ENCODE measurements around the gene SFTPA1.
"Not testable (repeated sequence)": the region's sequence is repeated elsewhere in the genome, so short reads cannot be mapped to it uniquely, and the experiment has no call there.

The SFTPA1 gene

DNA sequence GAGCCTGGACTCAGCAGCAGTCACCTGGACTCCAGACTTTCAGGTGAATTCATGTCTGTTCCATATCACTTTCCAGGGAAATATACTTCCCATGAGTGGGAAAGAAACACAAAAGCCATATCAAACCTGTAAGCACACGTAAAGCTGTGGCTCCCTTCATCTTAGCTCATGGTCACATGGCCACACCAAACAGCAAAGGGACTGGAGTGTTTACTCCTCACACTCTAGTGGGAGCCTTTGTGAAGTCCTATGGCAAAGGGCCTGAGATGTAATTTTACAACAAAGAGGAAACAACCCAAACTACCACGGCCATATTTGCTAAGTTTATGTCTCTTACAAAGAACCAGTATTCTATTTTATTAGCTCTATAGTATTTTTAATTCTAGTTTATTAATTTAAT lies 16.3 kb downstream of the SFTPA1 start:
- Histone ChIP-seq H3K27me3 (ENCODE audit: insufficient read depth, low read length) (no peaks in the 10 kb centered on the region), H3K9me3 (ENCODE audit: low read length) (no peaks in the 10 kb centered on the region), H2AFZ (ENCODE audit: low read depth, low read length) (no peak overlapping the region), H3K4me1 (ENCODE audit: insufficient read depth, low read length) (no peaks in the 10 kb centered on the region), H3K4me3 (ENCODE audit: low read length) (no peak overlapping the region), H3K36me3 (ENCODE audit: insufficient read depth, low read length) (no peaks in the 10 kb centered on the region)

GRCh38 chr10:79628083-79628482 lies 17.3 kb downstream of the SFTPA1 start:
- no peak overlapping the region for H3K4me3 ChIP-seq (ENCODE audit: low read length)
- no peak overlapping the region for H2AFZ ChIP-seq (ENCODE audit: low read depth, low read length)
- H3K36me3 ChIP-seq (ENCODE audit: insufficient read depth, low read length): no peaks in the 10 kb centered on the region
- no peaks in the 10 kb centered on the region for H3K9me3 ChIP-seq (ENCODE audit: low read length)
- no peaks in the 10 kb centered on the region for H3K27me3 ChIP-seq (ENCODE audit: insufficient read depth, low read length)
- H3K4me1 ChIP-seq (ENCODE audit: insufficient read depth, low read length): no peaks in the 10 kb centered on the region

DNA sequence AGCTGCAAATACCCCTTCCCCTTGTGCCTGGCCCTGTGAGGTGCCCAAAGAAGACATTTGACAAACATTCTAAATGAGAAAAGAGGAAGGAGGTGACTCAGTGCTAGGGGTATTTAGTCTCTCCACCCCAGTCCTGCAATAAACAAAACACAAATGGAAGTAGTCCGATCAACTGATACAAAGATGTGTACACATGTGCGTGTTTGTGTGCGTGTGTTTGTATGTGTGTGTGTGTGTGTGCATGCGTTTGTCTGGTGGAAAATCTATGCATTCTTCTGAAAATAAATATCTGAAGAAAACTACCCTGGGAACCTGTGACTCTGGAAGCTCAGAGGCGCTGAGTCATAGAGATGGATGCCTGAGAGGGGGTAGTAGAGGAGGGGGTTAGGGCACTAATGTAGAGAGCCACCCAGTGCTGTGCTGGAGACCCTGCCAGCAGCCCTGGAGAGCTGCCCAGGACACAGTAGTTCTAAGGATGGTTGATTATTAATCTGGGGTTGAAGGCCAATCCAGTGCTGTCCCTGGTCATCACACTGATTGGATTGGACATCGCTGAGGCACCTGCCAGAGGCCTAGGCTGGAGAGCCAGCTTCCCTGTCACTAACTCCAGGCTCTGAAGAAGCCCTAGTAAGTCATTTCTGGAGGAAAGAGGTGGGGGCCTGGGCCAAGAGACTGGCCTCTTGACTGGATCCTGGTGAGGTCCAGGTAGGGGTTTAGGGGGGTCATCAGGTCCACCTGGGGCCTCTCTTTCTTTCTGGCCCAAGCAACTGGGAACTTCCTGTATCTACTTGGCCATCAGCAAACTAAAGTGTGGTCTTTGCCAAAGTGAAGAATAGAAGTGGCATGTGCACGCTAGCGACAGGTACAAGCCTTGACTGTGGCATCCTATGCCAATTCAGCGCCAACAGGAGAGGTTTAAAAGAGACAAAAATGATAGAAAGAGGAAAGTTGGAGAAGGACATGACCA lies 18.5 kb downstream of the SFTPA1 start:
- H3K4me3 ChIP-seq (ENCODE audit: low read length): no peak overlapping the region
- no peaks in the 10 kb centered on the region for H3K27me3 ChIP-seq (ENCODE audit: insufficient read depth, low read length)
- no peaks in the 10 kb centered on the region for H3K4me1 ChIP-seq (ENCODE audit: insufficient read depth, low read length)
- no peaks in the 10 kb centered on the region for H3K36me3 ChIP-seq (ENCODE audit: insufficient read depth, low read length)
- H2AFZ ChIP-seq (ENCODE audit: low read depth, low read length): no peak overlapping the region
- no peaks in the 10 kb centered on the region for H3K9me3 ChIP-seq (ENCODE audit: low read length)

DNA sequence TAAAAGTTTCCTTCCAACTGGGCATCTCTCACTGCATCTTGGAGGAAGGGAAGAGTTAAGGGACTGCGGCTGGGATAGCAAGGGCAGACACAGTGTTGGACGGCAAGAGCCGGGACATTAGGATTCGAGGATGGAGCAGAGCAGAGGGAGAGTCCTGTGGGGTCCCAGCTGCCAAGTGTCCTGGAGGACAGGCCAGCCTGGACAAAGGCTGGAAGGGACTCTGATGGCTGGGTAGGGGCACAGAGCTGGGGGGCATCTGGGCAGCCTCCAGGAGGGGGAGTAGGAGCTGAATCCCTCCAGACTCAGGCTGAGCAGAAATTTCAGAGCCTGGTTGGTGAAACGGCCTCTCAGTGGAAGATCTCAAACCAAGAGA lies 19.2 kb downstream of the SFTPA1 start:
- H3K9me3 ChIP-seq (ENCODE audit: low read length): no peaks in the 10 kb centered on the region
- no peaks in the 10 kb centered on the region for H3K4me1 ChIP-seq (ENCODE audit: insufficient read depth, low read length)
- H3K4me3 ChIP-seq (ENCODE audit: low read length): no peak overlapping the region
- no peak overlapping the region for H2AFZ ChIP-seq (ENCODE audit: low read depth, low read length)
- no peaks in the 10 kb centered on the region for H3K36me3 ChIP-seq (ENCODE audit: insufficient read depth, low read length)
- H3K27me3 ChIP-seq (ENCODE audit: insufficient read depth, low read length): no peaks in the 10 kb centered on the region

- not testable (repeated sequence) for H3K27me3 ChIP-seq (ENCODE audit: insufficient read depth, low read length); H3K36me3 ChIP-seq (ENCODE audit: insufficient read depth, low read length); H3K4me3 ChIP-seq (ENCODE audit: low read length); H3K9me3 ChIP-seq (ENCODE audit: low read length); H2AFZ ChIP-seq (ENCODE audit: low read depth, low read length); H3K4me1 ChIP-seq (ENCODE audit: insufficient read depth, low read length)
These were observed 26.0 kb downstream of the SFTPA1 start for GRCh38 chr10:79636654-79637199.

GRCh38 chr10:79638318-79638717 lies 27.6 kb downstream of the SFTPA1 start:
- no peak overlapping the region for H2AFZ ChIP-seq (ENCODE audit: low read depth, low read length)
- no peak overlapping the region for H3K4me3 ChIP-seq (ENCODE audit: low read length)

DNA sequence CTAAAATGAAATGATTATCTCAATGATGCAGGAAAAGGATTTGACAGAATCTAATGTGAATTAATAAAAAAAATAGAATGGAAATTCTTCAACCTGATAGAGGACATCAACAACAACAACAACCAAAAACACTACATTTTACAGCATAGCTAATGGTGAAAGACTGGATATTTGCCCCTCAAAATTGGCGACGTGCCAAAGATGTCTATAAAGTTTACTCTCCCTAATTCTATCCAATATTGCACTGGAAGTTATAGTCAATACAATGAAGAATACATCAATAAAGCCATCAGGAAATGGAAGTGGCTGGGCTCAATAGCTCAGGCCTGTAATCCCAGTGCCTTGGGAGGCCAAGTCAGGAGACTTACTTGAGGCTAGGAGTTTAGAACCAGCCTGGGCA lies 42.0 kb downstream of the SFTPA1 start:
- H3K4me3 ChIP-seq (ENCODE audit: low read length); H3K4me1 ChIP-seq (ENCODE audit: insufficient read depth, low read length); H3K9me3 ChIP-seq (ENCODE audit: low read length); H3K36me3 ChIP-seq (ENCODE audit: insufficient read depth, low read length); H3K27me3 ChIP-seq (ENCODE audit: insufficient read depth, low read length); H2AFZ ChIP-seq (ENCODE audit: low read depth, low read length): not testable (repeated sequence)

More at GRCh38 chr10:79638318-79638717, 27.6 kb downstream of the SFTPA1 start:
- no peaks in the 10 kb centered on the region for H3K36me3 ChIP-seq (ENCODE audit: insufficient read depth, low read length)
- H3K9me3 ChIP-seq (ENCODE audit: low read length): no peaks in the 10 kb centered on the region
- no peaks in the 10 kb centered on the region for H3K4me1 ChIP-seq (ENCODE audit: insufficient read depth, low read length)
- no peaks in the 10 kb centered on the region for H3K27me3 ChIP-seq (ENCODE audit: insufficient read depth, low read length)

DNA sequence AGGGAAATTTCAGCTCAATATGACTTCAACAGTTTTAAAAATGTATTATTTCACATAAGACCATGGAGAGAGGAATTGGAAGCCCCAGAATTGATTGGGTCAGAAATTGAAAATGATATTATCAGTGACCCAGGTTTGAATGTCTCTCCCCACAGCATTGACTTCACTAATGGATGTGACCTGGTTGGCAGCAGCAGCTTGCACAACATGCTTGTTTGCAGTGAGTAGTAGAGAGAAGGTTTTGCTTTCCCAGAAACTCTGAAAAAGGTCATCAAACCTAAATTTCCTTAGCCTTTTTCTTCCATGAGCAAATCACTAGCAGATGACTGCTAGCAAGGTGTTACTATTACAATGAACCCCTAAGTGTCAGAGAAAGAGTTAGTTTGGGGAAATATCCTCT lies 52.5 kb downstream of the SFTPA1 start:
- H3K36me3 ChIP-seq (ENCODE audit: insufficient read depth, low read length); H3K27me3 ChIP-seq (ENCODE audit: insufficient read depth, low read length); H2AFZ ChIP-seq (ENCODE audit: low read depth, low read length); H3K9me3 ChIP-seq (ENCODE audit: low read length); H3K4me1 ChIP-seq (ENCODE audit: insufficient read depth, low read length); H3K4me3 ChIP-seq (ENCODE audit: low read length): not testable (repeated sequence)

- not testable (repeated sequence) for H2AFZ ChIP-seq (ENCODE audit: low read depth, low read length); H3K27me3 ChIP-seq (ENCODE audit: insufficient read depth, low read length); H3K4me1 ChIP-seq (ENCODE audit: insufficient read depth, low read length); H3K4me3 ChIP-seq (ENCODE audit: low read length); H3K36me3 ChIP-seq (ENCODE audit: insufficient read depth, low read length); H3K9me3 ChIP-seq (ENCODE audit: low read length)
These were observed 53.9 kb downstream of the SFTPA1 start for GRCh38 chr10:79664686-79665085.
